GM21381 (cell line): ENCODE results near the gene LDHAL6A.
"Not testable (repeated sequence)": the region's sequence is repeated elsewhere in the genome, so short reads cannot be mapped to it uniquely, and the experiment has no call there.

Experiments used
- ATAC-seq: cut with Tn5 transposase; IDR thresholded peaks from one replicate; pipeline ENCODE4 v1.9.1; 2021; ENCODE audit warnings: mild to moderate bottlenecking, moderate library complexity; ENCODE audit not compliant: unreplicated experiment

LDHAL6A gene

DNA sequence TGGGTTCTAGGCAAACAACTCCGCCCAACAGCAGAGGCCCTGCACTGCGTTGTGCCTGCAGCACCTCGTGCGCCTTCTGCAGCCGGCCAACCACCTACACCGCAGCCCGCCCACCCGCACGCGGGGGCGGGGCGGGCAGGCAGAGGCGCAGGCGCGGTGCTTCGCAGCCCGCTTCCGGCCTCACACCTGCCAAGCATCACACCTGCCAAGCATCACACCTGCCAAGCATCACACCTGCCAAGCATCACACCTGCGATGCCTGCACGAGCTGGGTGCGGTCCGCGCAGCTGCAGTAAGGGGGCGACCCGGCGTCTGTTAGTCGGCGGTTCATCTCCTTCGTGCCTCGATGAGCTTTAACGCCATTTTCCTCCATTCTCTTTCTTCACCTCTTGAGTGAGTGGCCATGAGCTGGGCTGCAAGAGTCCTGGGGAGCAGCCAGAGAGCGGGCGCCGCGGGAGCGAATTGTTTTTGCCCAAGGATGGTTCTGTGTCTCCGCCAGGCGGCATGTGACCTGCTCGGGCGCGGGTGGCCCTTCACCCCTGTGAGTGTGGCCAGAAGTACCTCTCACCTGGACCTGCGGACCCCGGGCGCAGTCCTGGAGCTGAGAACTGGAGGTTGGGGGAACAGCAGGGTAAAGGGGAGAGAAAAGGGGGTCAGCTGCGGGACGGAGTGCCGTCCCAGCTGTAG lies at the start of gene LDHAL6A:
TSS of gene LDHAL6A (plus strand) at position 171 of the 687 bp plus-strand sequence. CDS start 825 bp downstream, outside the sequence.
- ATAC-seq, result no peak

DNA sequence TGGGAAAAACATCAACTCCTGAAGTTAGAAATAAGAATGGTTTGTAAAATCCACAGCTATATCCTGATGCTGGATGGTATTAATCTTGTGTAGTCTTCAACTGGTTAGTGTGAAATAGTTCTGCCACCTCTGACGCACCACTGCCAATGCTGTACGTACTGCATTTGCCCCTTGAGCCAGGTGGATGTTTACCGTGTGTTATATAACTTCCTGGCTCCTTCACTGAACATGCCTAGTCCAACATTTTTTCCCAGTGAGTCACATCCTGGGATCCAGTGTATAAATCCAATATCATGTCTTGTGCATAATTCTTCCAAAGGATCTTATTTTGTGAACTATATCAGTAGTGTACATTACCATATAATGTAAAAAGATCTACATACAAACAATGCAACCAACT lies 48.3 kb upstream of the LDHAL6A start:
- ATAC-seq, result not testable (repeated sequence)

DNA sequence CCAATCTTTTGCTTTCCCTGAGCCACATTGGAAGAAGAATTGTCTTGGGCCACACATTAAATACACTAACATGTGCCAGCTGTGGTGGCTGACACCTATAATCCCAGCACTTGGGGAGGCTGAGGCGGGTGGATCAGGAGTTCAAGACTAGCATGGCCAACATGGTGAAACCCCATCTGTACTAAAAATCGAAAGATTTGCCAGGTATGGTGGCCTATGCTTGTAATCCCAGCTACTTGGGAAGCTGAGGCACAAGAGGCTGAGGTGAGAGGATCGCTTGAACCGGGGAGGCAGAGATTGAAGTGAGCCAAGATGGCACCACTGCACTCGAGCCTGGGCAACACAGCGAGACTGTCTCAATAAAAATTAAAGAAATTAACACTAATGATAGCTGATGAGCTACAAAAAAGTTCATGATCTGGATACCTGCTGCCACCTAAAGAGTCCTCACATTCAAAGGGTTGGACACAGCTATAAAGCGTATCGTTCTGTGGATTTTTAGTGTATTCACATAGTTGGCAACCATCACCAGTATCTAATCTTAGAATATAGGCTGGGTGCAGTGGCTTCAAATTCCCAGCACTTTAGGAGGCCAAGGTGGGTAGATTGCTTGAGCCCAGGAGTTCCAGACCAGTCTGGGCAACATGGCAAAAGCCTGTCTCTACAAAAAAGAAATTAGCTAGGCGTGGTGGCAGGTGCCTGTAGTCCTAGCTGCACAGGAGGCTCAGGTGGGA lies 46.9 kb upstream of the LDHAL6A start:
- no peak for ATAC-seq

DNA sequence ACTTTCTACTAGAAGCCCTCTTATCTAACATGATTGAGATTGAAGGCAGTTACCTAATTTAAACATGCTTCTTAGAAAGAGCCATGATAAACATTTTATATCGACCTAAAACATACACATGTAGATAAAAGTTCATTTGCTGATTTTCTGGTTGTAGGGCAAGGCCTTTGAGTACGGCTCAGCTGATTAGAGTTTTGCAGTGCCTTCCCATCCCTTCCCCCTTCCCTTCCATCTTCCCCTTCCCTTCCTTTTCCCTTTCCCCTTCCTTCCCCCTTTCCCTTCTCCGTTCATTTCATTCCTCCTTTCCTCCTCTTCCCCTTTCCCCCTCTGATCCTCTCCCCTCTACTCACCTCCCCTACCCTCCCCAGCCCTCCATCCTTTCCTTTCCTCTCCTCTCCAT lies 39.2 kb upstream of the LDHAL6A start:
- no peak for ATAC-seq

DNA sequence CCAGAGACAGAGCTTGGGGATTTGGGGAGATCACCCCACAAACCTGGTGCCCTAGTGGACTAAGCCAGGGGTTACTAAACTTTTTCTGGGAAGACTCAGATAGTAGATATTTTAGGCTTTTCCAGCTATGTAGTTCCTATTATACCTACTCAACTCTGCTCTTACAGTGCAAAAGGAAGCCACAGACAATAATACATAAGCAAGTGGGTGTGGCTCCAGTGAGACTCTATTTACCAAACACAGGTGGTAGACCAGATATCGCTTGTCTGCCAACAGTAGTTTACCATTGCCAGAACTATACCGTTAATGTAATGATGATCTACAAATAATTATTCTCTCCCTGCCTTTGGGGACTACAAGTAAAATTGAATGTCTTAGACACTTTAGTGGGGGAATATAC lies 36.6 kb upstream of the LDHAL6A start:
- no peak for ATAC-seq

DNA sequence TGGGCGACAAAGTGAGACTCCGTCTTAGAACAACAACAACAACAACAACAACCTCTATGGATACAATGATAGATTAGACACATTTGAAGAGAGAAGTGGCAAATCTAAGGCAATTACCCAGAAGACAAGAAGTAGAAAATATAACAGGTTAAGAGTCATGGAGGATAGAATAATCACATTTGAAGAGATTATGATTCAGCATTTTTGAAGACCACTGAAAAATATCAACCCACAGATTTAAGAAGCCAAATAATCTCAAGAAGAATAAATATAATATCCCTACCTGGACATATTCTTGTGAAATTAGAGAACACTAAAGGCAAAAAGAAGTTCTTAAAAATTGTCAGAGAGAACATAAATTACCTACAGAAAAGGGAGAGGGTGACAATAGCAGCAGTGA lies 35.6 kb upstream of the LDHAL6A start:
- no peak for ATAC-seq

DNA sequence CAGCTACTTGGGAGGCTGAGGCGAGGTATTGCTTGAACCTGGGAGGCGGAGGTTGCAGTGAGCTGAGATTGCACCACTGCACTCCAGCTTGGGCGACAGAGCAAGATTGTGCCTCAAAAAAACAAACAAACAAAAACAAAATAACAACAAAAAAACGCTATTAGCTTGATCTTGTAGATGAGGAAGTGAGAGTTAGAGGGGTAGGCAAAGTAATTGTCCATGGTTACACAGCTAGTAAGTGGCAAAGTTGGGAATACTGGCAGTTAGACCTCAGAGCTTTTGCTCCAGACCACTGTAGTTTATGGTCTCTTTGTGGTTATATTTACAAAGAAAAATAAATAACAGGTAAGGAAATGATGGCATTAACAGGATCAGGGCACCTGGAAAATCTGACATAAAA lies 28.4 kb upstream of the LDHAL6A start:
- no peak for ATAC-seq

DNA sequence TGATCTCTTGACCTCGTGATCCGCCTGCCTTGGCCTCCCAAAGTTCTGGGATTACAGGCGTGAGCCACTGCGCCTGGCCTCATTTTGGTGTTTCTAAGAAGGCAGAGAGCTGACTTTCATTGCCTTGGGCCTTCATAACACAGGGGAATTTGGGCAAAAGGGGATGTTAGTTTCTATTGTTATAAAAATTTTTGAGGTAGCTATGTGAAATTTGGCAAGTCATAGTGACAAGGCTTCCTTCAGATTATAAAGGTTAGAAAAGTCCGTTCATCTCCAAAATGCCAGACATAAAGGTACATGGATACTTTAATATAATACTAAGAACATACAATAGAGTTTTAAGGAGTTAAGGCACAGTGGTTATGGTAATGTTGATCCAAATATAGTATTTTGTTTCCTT lies 26.3 kb upstream of the LDHAL6A start:
- no peak for ATAC-seq

DNA sequence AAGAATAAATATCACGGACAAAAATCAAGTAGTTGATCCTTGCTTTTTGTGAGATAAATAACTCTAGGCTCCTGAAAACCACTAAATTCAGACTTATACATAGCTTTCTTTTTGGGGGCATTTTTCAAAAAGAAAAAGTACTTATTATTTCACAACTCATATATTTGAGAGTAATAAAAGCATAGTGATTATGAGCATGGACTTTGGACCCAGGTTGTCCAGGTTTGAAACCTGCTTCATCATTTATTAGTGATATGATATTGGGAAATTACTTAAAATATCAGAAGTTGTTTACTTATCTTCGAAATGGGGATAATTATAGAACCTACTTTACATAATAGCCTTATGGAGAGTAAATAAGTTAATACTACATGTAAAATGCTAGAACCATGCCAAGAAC lies 17.0 kb upstream of the LDHAL6A start:
- ATAC-seq, result no peak

DNA sequence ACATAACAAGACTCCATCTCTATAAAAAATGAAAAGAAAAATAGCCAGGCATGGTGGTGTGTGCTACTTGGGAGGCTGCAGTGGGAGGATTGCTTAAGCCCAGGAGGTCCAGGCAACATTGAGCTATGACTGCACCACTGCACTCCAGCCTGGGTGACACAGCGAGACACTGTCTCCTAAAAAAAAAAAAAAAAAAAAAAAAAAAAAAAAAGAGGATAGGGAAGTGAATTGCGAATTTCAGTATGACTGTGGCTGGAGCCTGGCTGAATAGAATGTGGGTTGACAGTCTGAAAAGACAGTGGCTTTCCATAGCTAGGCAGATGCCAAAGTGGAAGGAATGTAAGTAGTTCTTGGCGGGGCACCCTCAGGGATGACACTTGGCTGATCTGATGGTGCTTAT lies 6.4 kb upstream of the LDHAL6A start:
- no peak for ATAC-seq

DNA sequence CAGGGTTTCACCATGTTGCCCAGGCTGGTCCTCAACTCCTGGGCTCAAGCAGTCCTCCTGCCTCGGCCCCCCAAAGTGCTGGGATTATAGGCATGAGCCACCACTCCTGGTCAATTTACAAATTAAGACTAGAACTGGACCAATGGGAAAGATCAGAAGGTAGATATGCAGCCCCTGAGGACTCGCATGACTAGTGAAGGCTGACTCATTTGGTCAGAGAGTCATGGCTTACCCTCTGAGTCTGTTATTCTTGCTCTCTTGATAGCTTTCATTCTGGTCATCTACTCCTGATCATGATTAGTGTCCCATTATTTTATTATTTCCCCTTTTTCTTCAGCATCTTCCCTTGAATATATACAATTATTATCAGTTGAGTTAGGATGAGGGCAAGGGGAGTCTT lies 2.7 kb upstream of the LDHAL6A start:
- ATAC-seq, result no peak

DNA sequence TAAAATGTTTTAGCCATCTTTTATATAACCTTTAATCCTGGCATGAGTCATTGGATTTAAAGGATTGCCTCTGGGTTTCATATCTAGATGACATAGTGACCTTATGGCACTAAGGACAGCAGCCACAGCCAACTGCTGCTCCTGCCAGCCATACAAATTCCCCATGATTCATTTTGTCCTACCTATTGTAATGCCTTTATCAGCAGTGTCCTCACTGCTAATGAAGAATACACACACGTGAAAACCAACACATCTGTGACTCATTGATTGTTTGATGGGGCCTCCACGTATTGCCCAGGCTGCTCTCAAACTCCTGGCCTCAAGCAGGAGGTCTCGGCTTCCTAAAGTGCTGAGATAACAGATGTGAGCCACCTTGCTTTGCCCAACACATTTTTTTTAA lies 1.8 kb downstream of the LDHAL6A start:
- no peak for ATAC-seq

DNA sequence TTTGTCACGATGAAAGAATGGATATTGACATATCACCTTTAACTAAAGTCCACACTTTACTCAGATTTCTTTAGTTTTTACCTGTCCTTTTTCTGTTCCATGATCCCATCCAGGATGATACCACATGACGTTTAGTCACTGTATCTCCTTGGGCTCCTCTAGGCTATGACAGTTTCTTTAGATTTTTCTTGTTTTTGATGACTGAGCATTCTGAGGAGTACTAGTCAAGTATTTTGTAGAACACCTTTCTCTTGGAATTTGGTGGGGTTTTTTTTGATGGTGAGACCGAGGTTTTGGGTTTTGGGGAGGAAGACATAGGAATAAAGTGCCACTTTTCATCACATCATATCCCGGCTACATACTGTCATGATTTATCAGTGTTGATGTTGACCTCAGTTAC lies 4.0 kb downstream of the LDHAL6A start:
- no peak for ATAC-seq

DNA sequence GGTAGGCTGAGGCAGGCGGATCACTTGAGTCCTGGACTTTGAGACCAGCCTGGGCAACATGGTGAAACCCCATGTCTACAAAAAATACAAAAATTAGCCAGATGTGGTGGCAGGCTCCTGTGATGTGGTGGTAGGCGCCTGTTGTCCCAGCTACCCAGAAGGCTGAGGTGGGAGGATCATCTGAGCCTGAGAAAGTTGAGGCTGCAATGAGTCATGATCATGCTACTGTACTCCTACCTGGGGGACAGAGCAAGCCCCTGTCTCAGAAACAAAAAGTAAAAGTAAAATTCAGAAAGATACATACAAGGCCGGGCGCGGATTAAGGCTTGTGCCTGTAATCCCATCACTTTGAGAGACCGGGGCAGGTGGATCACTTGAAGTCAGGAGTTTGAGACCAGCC lies 6.3 kb downstream of the LDHAL6A start:
- ATAC-seq, result no peak

DNA sequence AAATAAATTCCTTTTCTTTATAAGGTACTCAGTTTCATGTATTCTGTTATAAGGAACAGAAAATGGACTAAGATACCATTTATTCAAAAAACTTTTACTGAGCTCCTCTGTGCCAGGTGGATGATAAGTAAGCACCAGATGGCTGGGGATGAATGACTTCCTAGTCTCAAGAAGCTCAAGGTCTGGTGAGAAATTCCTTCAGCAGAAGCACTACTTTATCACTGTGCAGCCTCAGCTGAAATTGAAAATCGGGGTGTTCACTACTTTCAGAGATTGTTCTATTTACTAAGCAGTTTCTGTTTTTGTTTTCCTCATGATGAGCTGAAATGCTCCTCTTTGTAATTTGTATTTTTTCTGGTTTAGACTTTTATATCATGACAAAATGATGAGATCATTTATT lies 7.8 kb downstream of the LDHAL6A start:
- ATAC-seq, result no peak

DNA sequence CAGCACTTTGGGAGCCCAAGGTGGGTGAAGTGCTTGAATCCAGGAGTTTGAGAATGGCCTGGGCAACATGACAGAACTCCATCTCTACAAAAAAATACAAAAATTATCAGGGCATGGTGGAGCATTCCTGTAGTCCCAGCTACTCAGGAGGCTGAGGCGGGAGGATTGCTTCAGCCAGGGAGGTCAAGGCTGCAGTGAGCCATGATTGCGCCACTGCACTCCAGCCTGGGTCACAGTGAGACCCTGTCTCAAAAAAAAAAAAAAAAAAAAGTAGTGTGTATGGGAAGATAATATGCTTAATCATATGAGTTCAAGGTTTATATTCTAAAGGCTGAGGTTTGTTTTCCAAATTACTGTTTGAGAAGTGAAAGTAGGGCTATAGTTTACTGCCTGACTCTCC lies 10.7 kb downstream of the LDHAL6A start:
- no peak for ATAC-seq

DNA sequence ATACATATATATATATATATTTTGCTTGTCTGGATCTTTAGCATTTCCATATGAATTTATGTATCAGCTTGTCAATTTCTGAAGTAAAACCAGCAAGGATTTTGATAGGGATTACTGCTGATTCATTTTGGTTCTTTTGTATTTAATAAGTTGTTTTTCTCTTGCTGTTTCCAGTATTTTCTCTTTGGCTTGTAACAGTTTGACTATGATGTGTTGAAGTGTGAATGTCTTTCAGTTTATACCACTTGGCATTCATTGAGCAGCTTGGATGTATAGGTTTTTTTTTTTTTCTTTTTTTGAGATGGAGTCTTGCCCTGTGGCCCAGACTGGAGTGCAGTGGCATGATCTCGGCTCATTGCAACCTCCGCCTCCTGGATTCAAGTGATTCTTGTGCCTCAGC lies 12.4 kb downstream of the LDHAL6A start:
- ATAC-seq, result no peak

DNA sequence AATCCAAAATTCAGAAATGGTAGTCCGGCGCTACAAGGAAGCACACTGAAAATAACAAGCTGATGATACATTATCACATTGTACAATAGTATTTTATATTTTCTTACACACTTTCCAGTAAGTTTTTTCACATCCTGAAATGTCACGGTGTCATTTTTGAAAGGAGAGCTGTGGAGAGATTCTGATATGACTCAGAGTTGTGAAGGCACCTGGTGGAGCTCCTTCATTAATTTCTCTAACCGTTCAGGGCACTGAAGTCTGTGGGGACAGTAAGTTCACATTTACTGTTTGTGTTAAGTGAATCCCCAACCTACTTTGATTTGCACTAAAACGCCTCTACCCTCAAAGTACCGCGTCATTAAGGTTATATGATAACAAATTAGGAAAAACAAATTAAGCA lies 13.3 kb downstream of the LDHAL6A start:
- no peak for ATAC-seq

DNA sequence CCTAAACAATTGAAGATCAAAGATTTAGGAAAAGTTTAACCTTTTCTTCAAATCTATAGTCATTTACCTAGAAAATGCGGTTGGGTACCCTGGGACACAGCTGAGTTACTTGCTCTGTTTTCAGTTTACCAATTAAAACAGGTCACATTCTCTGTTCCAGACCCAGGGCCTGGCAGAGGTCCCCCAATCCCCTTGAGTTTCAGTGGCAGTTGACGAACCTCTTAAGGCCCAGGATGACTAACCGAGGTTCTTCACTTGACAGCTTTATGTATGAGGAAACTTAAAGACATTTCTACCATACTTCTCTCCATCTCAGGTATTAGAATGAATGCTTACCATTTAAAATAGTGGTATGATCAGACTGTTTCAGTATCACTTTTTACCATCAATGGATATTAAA lies 16.3 kb downstream of the LDHAL6A start:
- ATAC-seq, result peak; percentile 61

DNA sequence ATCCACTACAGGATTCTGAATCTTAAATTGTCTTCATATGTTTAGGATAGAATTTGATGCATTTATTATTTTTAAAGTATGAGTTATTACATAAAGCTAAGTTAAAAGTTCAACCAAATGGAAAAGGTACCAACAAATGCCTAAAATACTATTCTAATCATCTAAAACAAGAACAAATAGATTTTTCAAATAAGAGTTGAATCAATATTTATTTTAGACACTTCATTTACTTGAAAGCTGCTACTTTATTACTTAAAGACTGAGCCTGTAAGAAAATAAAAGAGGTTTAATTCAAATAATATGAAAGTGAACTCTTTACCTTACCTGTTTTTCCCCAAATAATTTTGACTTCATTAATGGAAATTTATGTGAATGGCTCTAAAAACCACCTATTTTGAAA lies 16.9 kb downstream of the LDHAL6A start:
- ATAC-seq, result no peak

DNA sequence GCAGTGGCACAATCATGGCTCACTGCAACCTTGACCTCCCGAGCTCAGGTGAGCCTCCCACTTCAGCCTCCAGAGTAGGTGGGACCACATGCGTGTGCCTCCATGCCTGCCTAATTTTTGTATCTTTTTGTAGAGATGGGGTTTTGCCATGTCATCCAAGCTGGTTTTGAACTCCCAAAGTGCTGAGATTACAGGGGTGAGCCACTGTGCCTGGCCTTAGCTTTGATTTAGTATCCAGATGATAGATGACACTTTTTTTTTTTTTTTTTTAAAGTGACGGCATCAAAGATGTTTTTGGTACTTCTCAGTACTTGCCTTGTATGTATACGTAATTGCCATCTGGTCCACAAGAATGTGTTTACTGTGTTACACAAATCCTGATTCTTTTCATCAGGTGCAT lies 23.4 kb downstream of the LDHAL6A start:
- no peak for ATAC-seq

DNA sequence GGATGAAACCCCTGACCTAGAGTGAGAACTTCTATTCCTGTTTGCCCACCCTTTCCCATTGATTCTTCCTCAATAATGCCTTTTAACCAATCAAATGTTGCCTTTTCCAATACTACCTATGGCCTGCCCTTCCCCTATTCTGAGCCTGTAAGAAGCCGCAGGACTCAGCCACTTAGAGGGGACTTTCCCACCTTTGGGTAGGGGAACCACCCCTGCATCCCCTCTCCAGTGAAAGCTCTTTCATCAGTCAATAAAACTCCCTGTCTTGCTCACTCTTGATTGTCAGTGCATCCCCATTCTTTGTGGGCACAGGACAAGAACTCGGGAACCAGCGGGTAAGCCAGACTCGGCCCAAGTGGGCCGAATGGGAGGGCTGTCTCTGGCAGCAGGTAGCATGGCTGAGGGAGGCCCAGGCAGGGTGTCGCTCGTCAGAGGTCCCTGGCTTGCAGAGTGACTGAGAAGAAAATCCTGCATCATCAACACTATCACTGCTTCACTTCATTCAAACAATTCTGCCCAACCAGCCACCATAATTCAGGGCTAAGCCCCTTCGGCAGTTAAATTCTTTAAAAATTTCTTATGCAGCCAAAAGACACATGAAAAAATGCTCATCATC lies 30.4 kb downstream of the LDHAL6A start:
- no peak for ATAC-seq
